Measurements from ENCODE around the gene SMARCA1.

The SMARCA1 gene

DNA sequence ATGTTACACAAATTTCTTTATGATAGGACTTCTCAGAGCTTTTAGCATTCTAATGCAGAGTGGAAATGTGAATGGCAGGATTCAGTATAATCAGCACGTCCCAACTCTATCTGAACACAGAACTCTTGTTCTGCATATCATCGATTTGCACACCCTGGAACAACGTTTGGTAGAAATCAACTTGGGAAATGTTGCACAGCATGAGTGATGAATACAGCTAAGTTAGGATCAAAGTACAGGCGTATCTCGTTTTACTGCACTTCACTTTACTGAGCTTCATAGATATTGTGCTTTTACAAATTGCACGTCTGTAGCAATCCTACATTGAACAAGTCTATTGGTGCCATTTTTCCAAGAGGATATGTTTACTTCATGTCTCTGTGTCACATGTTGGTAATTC is 70.8 kb downstream of the SMARCA1 start:
- no peak overlapping the region for H3K4me3 Mint-ChIP-seq

DNA sequence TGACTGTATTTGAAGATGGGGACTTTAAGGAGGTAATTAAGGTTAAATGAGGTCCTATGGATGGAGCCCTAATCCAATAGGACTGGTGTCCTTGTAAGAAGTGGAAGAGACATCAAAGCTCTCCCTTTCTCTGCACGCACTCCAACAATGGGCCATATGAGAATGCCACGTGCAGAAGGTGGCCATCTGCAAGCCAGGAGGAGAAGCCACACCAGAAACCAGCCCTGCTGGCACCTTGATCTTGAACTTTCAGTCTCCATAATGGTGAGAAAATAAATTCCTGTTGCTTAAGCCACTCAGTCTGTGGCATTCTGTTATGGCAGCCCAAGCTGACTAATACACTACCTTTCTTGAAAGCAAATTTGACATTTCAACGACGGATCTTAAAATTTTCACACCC is 73.2 kb downstream of the SMARCA1 start:
- Mint-ChIP-seq H3K27ac (no peak overlapping the region), H3K4me1 (ENCODE audit: low read depth) (no peaks in the 10 kb centered on the region), H3K4me3 (no peak overlapping the region), H3K36me3 (ENCODE audit: low read depth) (no peaks in the 10 kb centered on the region), H3K9me3 (no peaks in the 10 kb centered on the region), H3K27me3 (peaks cover 48% of the 10 kb centered on the region)
- no peak for DNase-seq

More for the DNA sequence above, 70.8 kb downstream of the SMARCA1 start:
- H3K27me3 Mint-ChIP-seq: peaks cover 49% of the 10 kb centered on the region
- H3K9me3 Mint-ChIP-seq: no peaks in the 10 kb centered on the region
- H3K4me1 Mint-ChIP-seq (ENCODE audit: low read depth): no peaks in the 10 kb centered on the region
- H3K36me3 Mint-ChIP-seq (ENCODE audit: low read depth): no peaks in the 10 kb centered on the region
- DNase-seq: no peak
- H3K27ac Mint-ChIP-seq: no peak overlapping the region

DNA sequence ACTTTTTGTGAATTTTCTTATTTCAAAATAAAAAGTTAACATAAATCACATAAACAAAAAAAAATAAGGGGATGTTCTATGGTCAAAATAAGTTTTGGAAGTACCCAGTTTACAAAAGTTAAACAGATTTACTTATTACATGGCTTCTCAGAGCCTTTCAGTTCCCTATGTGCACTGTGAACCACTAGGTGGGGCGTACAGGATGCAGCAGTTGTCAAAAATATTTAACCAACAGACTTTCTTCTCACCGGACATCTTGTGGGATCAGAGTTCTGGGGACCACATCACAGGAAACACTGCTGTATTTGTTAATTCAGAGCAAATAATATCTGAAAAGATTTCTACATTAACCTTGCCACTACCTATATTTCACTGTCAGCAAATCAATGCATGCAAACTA is 74.1 kb downstream of the SMARCA1 start:
- Mint-ChIP-seq H3K9me3 (no peaks in the 10 kb centered on the region), H3K4me3 (no peak overlapping the region), H3K27me3 (peaks cover 40% of the 10 kb centered on the region), H3K4me1 (ENCODE audit: low read depth) (no peaks in the 10 kb centered on the region), H3K36me3 (ENCODE audit: low read depth) (no peaks in the 10 kb centered on the region), H3K27ac (no peak overlapping the region)
- no peak for DNase-seq

DNA sequence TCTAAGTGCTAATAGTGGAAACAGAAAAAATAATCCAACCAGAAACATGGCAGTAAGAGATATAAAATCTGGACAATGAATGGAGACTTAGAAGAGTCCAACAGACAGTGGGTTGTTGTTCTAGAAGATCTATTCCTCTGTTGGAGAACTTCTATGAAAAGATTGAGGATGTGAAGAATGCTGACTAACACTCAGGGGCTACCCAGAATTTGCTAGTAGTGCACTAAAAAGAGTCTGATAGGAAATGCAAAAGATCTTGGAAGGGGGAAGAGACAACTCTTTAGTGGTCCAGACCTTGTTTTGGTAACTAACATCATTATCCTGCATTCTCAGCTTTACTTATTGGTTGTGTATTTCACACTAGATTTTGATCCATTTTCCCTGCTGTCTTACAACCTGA is 77.9 kb downstream of the SMARCA1 start:
- Mint-ChIP-seq H3K27ac (no peak overlapping the region), H3K4me1 (ENCODE audit: low read depth) (no peaks in the 10 kb centered on the region), H3K27me3 (peaks cover 14% of the 10 kb centered on the region), H3K4me3 (no peak overlapping the region), H3K36me3 (ENCODE audit: low read depth) (no peaks in the 10 kb centered on the region), H3K9me3 (no peaks in the 10 kb centered on the region)
- no peak for DNase-seq

DNA sequence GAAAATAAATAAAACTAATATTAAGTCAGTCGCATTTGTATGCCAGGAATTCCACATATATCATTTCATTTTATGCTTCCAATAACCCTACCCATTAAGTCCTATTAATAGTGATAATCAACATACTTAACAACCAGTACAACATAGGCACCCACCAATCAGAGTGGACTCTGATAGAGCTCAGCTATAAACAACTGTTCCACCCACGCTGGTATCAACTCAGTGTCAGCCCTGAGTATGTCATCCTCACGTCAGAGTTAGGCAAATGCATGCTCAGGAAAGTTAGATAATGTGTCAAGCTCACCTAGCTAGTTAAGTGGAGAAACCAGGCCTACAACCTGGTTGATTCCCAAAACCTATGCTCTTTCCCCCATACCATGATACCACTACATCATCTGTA is 89.3 kb downstream of the SMARCA1 start:
- Mint-ChIP-seq H3K4me1 (ENCODE audit: low read depth) (no peaks in the 10 kb centered on the region), H3K27ac (no peak overlapping the region), H3K27me3 (peaks cover 5% of the 10 kb centered on the region), H3K4me3 (no peak overlapping the region), H3K36me3 (ENCODE audit: low read depth) (no peaks in the 10 kb centered on the region), H3K9me3 (no peaks in the 10 kb centered on the region)
- no peak for DNase-seq

DNA sequence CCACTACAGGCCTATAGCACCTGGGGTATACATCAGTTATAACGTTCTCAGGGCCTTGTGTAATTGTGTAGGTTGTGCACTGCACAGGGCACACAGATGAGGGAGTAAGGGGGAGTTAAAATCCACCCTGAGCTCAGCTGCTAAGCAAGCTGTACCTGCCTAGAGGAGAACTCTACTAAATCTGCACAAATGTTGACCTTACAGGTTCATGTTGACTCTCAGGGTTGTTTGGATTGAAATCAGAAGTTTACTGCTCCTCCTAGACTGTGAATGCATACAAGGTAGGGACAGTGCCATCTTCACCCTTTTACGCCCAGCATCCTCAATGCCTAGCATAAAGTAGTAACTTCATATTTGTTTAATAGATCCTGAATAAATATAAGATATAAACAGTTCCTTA is 89.8 kb downstream of the SMARCA1 start:
- Mint-ChIP-seq H3K9me3 (no peaks in the 10 kb centered on the region), H3K27me3 (peaks cover 8% of the 10 kb centered on the region), H3K36me3 (ENCODE audit: low read depth) (no peaks in the 10 kb centered on the region), H3K4me1 (ENCODE audit: low read depth) (no peaks in the 10 kb centered on the region), H3K4me3 (no peak overlapping the region), H3K27ac (no peak overlapping the region)
- DNase-seq: no peak

DNA sequence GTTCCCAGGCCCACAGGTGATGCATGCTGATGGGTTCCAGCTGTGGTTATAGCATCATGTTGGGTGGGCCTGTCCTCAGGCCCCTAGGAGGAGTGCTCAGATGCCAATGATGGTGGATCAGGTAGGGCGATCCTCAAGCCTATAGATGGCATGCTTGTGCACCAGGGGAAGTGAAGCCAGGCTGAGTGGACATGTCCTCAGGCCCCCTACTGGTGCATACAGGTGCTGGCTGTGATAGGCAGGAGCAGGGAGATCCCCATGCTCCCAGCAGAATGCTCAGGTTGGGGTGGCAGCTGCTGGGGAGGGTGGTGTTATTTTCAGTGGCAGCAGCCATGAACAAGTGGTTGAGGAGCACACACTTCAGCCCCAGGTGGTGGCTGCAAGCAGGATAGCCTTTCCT is 96.0 kb downstream of the SMARCA1 start:
- H3K27ac Mint-ChIP-seq: no peak overlapping the region
- peaks cover 2% of the 10 kb centered on the region for H3K4me1 Mint-ChIP-seq (ENCODE audit: low read depth)
- H3K4me3 Mint-ChIP-seq: no peak overlapping the region
- no peaks in the 10 kb centered on the region for H3K36me3 Mint-ChIP-seq (ENCODE audit: low read depth)
- no peaks in the 10 kb centered on the region for H3K9me3 Mint-ChIP-seq
- no peak for DNase-seq
- H3K27me3 Mint-ChIP-seq: peaks cover 53% of the 10 kb centered on the region

DNA sequence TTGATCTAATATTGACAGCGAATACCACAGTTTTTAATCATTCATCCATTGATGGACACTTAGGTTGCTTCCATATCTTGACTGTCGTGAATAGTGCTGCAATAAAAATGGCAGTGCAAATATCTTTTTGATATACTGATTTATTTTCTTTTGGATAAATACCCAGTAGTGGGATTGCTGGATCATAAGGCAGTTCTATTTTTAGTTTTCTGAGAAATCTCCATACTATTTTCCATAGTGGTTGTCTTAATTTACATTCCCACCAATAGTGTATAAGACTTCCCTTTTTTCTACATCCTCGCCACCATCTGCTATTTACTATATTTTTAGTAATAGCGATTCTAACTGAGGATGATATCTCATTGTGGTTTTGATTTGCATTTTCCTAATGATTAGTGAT is 100.1 kb downstream of the SMARCA1 start:
- H3K9me3 Mint-ChIP-seq: peaks cover 1% of the 10 kb centered on the region

DNA sequence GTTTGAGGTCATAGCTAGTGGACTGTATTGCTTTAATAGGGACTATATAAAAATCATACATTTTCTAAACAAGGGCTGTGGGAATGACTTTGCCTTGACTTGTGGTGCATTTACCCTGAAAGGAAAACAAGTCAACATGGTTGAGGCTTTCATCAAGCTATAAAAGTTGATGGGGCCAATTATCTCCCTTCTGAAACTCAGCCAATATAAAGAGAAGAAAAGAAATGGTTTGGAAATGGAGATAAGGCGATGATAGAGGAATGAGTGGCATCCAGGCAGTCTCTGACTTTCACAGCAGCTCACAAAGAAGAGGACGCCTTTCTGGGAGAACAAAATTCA is 118.7 kb downstream of the SMARCA1 start:
- DNase-seq: no peak
- no peak overlapping the region for H3K27ac Mint-ChIP-seq
- no peaks in the 10 kb centered on the region for H3K4me1 Mint-ChIP-seq (ENCODE audit: low read depth)
- no peaks in the 10 kb centered on the region for H3K9me3 Mint-ChIP-seq
- H3K27me3 Mint-ChIP-seq: peaks cover 17% of the 10 kb centered on the region
- no peaks in the 10 kb centered on the region for H3K36me3 Mint-ChIP-seq (ENCODE audit: low read depth)
- H3K4me3 Mint-ChIP-seq: no peak overlapping the region

More for the DNA sequence above, 100.1 kb downstream of the SMARCA1 start:
- no peak for DNase-seq
- Mint-ChIP-seq H3K4me1 (ENCODE audit: low read depth) (peaks cover 2% of the 10 kb centered on the region), H3K27me3 (peaks cover 48% of the 10 kb centered on the region), H3K36me3 (ENCODE audit: low read depth) (no peaks in the 10 kb centered on the region), H3K27ac (no peak overlapping the region), H3K4me3 (no peak overlapping the region)

DNA sequence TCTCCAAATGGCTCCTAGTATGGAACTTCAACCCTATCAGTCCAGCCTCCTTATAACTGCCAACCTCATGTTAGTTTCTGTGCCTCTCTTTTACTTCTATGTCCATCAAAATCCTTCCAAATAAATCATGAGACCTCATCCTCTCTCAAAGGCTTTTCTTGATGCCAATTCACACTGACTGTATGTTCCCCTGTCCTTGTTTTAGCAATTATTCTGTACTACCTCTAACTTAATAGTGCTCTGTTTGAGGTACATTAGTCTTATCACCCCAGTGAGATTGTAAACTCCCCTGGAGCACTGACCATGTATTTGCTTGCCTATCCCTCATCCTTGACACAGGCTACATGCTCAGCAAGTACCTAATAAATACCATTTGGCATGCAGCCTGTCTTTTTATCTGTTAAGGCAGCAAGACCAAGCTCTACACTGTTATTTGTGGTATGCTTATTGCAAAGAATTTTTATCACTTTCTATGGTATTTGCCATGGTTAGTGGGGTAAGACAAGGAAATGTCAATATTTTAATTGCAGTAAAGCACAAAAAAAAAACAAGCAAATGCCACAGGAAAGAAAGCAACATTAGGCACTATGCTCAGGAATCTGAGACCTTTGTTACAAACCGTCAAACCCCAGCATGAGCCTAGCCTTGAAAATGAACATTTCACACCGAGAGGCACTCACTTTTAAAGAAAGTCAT is 119.2 kb downstream of the SMARCA1 start:
- DNase-seq: no peak
- peaks cover 17% of the 10 kb centered on the region for H3K27me3 Mint-ChIP-seq

More for the DNA sequence above, 119.2 kb downstream of the SMARCA1 start:
- H3K36me3 Mint-ChIP-seq (ENCODE audit: low read depth): no peaks in the 10 kb centered on the region
- H3K27ac Mint-ChIP-seq: no peak overlapping the region
- no peaks in the 10 kb centered on the region for H3K9me3 Mint-ChIP-seq
- no peak overlapping the region for H3K4me3 Mint-ChIP-seq
- no peaks in the 10 kb centered on the region for H3K4me1 Mint-ChIP-seq (ENCODE audit: low read depth)

Data from activated T-cell treated with anti-CD3 and anti-CD28 coated beads, Interleukin-2, amount 50 U/mL, for 24 hours (primary cell).